Panc1 (cell line): ENCODE results near the gene TOGARAM2. TPM values are rescaled to one million over a fixed set of nuclear protein-coding genes. Genes with fewer than 3 reads are reported as not detected.
"Not testable (repeated sequence)": the region's sequence is repeated elsewhere in the genome, so short reads cannot be mapped to it uniquely, and the experiment has no call there.

ENCODE experiments used
- ATAC-seq: fragments of 200-7000 bp; cut with Tn5 transposase; 2 replicates; pipeline ENCODE4 v1.9.1; 2020; ENCODE audit warnings: mild to moderate bottlenecking, moderate library complexity
- BruUV-seq: library from RNA; stranded (reverse); fragments of 400-500 nt; replicated peaks from 2 replicates; lab custom pipeline; 2021; lab: Mats Ljungman, UMichigan
- CTCF ChIA-PET: fragments of 300-600 bp; sonication (Branson Sonifier 250); formaldehyde crosslinking; loops from one replicate; lab custom pipeline; 2022; ENCODE audit warnings: antibody characterized with exemption; lab: Charles Lee
- POLR2A ChIA-PET: fragments of 300-600 bp; sonication (Branson Sonifier 250); formaldehyde crosslinking; loops from one replicate; lab custom pipeline; 2022; ENCODE audit warnings: antibody characterized with exemption; lab: Charles Lee
- DNase-seq: peaks from one replicate; pipeline ENCODE4 v3.0.0-alpha.2; 2010; ENCODE audit warnings: low read depth, low spot score
- H3K27ac ChIP-seq: 2 replicates; pipeline ENCODE4 v1.5.1; 2011; ENCODE audit warnings: mild to moderate bottlenecking, low read length, inconsistent platforms
- H3K27me3 ChIP-seq: fragments of 200-500 bp; sonication (Bioruptor generic); 2 replicates; pipeline ENCODE4 v1.6.0; 2014; ENCODE audit warnings: low read length, inconsistent platforms; ENCODE audit not compliant: control insufficient read depth, insufficient read depth
- H3K36me3 ChIP-seq: fragments of 200-500 bp; sonication (Bioruptor generic); 2 replicates; pipeline ENCODE4 v1.5.1; 2014; ENCODE audit warnings: inconsistent platforms, mild to moderate bottlenecking, low read length, moderate library complexity; ENCODE audit not compliant: control insufficient read depth, insufficient read depth
- H3K4me1 ChIP-seq: 2 replicates; pipeline ENCODE4 v1.5.1; 2011; ENCODE audit warnings: inconsistent platforms, mild to moderate bottlenecking, low read length, moderate library complexity; ENCODE audit not compliant: control insufficient read depth, insufficient read depth
- H3K4me3 ChIP-seq, 2 experiments: 2 replicates each; pipeline ENCODE4 v1.5.1; 2011 to 2012; ENCODE audit warnings: low read depth in 2 of 2, low read length in 2 of 2, mild to moderate bottlenecking in 2 of 2, inconsistent platforms in 1 of 2, moderate library complexity in 1 of 2
- H3K9me3 ChIP-seq: fragments of 200-500 bp; sonication (Bioruptor generic); 2 replicates; pipeline ENCODE4 v1.5.1; 2014; ENCODE audit warnings: low read depth, mild to moderate bottlenecking, inconsistent platforms, low read length, moderate library complexity; ENCODE audit not compliant: control insufficient read depth, insufficient read depth
- POLR2AphosphoS5 ChIP-seq: IDR thresholded peaks from 2 replicates; pipeline ENCODE4 v1.6.1; 2012; ENCODE audit warnings: mild to moderate bottlenecking, low read depth, low read length, moderate library complexity
- SIN3A ChIP-seq: IDR thresholded peaks from 2 replicates; pipeline ENCODE4 v1.6.1; 2012; ENCODE audit warnings: low read depth, mild to moderate bottlenecking, low read length, moderate library complexity, borderline replicate concordance; ENCODE audit not compliant: insufficient read depth
- TCF7L2 ChIP-seq: IDR thresholded peaks from 2 replicates; pipeline ENCODE4 v1.6.1; 2011; ENCODE audit warnings: mild to moderate bottlenecking, low read depth, low read length, inconsistent platforms
- in situ Hi-C: cut with HindIII; loops from 2 replicates; pipeline ENCODE4 v1.10.0; 2016; ENCODE audit warnings: low sequenced_read_pairs, low pct_unique_long_range_greater_than_20kb
- intact Hi-C: fragments of 100-400 bp; cut with micrococcal nuclease; formaldehyde crosslinking; loops from one replicate; pipeline ENCODE4 v1.10.0; 2022; ENCODE audit not compliant: unreplicated experiment
- total RNA-seq: library from RNA; stranded (reverse); gene quantifications from one replicate; pipeline ENCODE4 v1.2.1, GENCODE V29; 2021; ENCODE audit not compliant: unreplicated experiment
- TF ChIP-seq, protein P1 (sequence below): fragments of 450-650 bp; IDR thresholded peaks from 2 replicates; pipeline ENCODE4 v1.5.1; 2017; ENCODE audit warnings: mild to moderate bottlenecking
- TF ChIP-seq, protein P2 (sequence below), 2 experiments: IDR thresholded peaks; 2 replicates each; pipeline ENCODE4 v1.6.1; 2011 to 2012; ENCODE audit warnings: low read depth in 2 of 2, control low read depth in 1 of 2, low read length in 1 of 2, mild to moderate bottlenecking in 1 of 2, moderate library complexity in 1 of 2; ENCODE audit not compliant: insufficient read depth in 1 of 2

The TOGARAM2 gene
- total RNA-seq, 1 experiment from 2014 or later, result 0.44 TPM

GRCh38 chr2:29084554-29084953 is 103.5 kb downstream of the TOGARAM2 start:
- Histone ChIP-seq H3K36me3 (no peaks in the 10 kb centered on the region), H3K9me3 (peaks cover under 1% of the 10 kb centered on the region; the same call in 1 of the 2 replicates), H3K4me3 (no peak overlapping the region), H3K27ac (no peak overlapping the region), H3K27me3 (no peaks in the 10 kb centered on the region), H3K4me1 (no peaks in the 10 kb centered on the region)
- ATAC-seq (no peak), DNase-seq (no peak)
- CTCF ChIA-PET, result no interaction called here
- intact Hi-C loops, result no loop called here
- in situ Hi-C loops, result no loop called here
- POLR2A ChIA-PET, result no interaction called here
- BruUV-seq, result no TSS peak
- TF ChIP-seq POLR2AphosphoS5 (no peak), SIN3A (no peak), TCF7L2 (no peak)
- TF ChIP-seq, protein P1, sequence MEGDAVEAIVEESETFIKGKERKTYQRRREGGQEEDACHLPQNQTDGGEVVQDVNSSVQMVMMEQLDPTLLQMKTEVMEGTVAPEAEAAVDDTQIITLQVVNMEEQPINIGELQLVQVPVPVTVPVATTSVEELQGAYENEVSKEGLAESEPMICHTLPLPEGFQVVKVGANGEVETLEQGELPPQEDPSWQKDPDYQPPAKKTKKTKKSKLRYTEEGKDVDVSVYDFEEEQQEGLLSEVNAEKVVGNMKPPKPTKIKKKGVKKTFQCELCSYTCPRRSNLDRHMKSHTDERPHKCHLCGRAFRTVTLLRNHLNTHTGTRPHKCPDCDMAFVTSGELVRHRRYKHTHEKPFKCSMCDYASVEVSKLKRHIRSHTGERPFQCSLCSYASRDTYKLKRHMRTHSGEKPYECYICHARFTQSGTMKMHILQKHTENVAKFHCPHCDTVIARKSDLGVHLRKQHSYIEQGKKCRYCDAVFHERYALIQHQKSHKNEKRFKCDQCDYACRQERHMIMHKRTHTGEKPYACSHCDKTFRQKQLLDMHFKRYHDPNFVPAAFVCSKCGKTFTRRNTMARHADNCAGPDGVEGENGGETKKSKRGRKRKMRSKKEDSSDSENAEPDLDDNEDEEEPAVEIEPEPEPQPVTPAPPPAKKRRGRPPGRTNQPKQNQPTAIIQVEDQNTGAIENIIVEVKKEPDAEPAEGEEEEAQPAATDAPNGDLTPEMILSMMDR, result no peak
- TF ChIP-seq, protein P2, sequence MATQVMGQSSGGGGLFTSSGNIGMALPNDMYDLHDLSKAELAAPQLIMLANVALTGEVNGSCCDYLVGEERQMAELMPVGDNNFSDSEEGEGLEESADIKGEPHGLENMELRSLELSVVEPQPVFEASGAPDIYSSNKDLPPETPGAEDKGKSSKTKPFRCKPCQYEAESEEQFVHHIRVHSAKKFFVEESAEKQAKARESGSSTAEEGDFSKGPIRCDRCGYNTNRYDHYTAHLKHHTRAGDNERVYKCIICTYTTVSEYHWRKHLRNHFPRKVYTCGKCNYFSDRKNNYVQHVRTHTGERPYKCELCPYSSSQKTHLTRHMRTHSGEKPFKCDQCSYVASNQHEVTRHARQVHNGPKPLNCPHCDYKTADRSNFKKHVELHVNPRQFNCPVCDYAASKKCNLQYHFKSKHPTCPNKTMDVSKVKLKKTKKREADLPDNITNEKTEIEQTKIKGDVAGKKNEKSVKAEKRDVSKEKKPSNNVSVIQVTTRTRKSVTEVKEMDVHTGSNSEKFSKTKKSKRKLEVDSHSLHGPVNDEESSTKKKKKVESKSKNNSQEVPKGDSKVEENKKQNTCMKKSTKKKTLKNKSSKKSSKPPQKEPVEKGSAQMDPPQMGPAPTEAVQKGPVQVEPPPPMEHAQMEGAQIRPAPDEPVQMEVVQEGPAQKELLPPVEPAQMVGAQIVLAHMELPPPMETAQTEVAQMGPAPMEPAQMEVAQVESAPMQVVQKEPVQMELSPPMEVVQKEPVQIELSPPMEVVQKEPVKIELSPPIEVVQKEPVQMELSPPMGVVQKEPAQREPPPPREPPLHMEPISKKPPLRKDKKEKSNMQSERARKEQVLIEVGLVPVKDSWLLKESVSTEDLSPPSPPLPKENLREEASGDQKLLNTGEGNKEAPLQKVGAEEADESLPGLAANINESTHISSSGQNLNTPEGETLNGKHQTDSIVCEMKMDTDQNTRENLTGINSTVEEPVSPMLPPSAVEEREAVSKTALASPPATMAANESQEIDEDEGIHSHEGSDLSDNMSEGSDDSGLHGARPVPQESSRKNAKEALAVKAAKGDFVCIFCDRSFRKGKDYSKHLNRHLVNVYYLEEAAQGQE (IDR thresholded peaks at IDR 0.05; ENCODE audit: insufficient read depth in 1 of 2, low read depth in 2 of 2, low read length in 1 of 2), result no peak

DNA sequence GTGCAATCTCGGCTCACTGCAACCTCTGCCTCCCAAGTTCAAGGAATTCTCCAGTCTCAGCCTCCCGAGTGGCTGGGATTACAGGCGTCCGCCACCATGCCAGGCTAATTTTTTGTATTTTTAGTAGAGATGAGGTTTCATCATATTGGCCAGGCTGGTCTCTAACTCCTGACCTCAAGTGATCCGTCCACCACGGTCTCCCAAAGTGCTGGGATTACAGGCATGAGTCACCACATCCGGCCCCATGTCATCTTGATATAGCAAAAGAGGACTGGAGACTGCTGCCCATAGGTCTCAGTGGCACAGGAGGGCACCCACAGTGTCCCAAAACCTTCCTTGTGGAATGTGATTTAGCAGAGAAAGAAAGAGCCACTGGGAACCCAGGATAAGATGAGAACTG is 109.2 kb downstream of the TOGARAM2 start:
- H3K4me1 ChIP-seq, H3K9me3 ChIP-seq, ATAC-seq, H3K4me3 ChIP-seq, in situ Hi-C loops, H3K27me3 ChIP-seq, intact Hi-C loops, H3K36me3 ChIP-seq, CTCF ChIA-PET, H3K27ac ChIP-seq, POLR2A ChIA-PET, BruUV-seq, DNase-seq: not testable (repeated sequence)

DNA sequence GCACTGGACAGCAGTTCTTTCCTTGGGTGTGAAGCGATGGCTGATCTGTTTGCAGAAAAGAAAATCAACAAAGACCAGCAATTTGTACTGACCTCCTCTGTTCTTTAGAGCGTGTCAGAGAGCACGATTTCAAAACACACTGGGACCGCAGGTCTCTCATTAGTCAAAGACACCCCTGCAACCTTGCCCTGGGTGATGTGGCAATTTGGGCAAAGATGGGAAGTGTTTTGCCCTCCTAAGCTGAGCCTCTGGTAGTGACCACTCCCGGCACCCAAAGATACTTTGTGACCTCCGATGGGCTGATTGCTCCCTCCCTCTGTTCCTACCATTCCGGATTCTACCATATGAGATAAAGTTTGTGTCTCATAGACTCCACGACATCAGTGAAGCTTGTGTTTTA is 115.9 kb downstream of the TOGARAM2 start:
- POLR2A ChIA-PET, result interaction anchor here (0.6 kb wide), 1 partner anchor 19 kb away, joined by 4 read pairs; no protein-coding TSS in a partner anchor
- H3K4me1 ChIP-seq, result no peaks in the 10 kb centered on the region
- CTCF ChIA-PET, result interaction anchor here (0.6 to 0.7 kb wide), 2 partner anchors 20 to 928 kb away, joined by 4 read pairs; no protein-coding TSS in a partner anchor

More for the DNA sequence above, 115.9 kb downstream of the TOGARAM2 start:
- Histone ChIP-seq H3K9me3 (no peaks in the 10 kb centered on the region), H3K27ac (no peak overlapping the region), H3K27me3 (no peaks in the 10 kb centered on the region), H3K36me3 (no peaks in the 10 kb centered on the region), H3K4me3 (no peak overlapping the region)
- no TSS peak for BruUV-seq
- in situ Hi-C loops (no loop called here), intact Hi-C loops (no loop called here)
- ATAC-seq (no peak), DNase-seq (no peak)
- TF ChIP-seq, protein P1, result no peak
- TF ChIP-seq POLR2AphosphoS5, result no peak
- no peak for TF ChIP-seq TCF7L2
- TF ChIP-seq SIN3A, result no peak
- TF ChIP-seq, protein P2 (IDR thresholded peaks at IDR 0.05; ENCODE audit: insufficient read depth in 1 of 2, low read depth in 2 of 2, low read length in 1 of 2), result no peak
